Activated naive CD8-positive, alpha-beta T cell treated with anti-CD3 and anti-CD28 coated beads, Interleukin-2, amount 10 ng/mL, durations not matched to agents 7 days and 5 days (primary cell): ENCODE measurements around the gene EDRF1. TPM values are rescaled to one million over a fixed set of nuclear protein-coding genes. Genes with fewer than 3 reads are reported as not detected.
"Not testable (repeated sequence)": the region's sequence is repeated elsewhere in the genome, so short reads cannot be mapped to it uniquely, and the experiment has no call there.

Source experiments
- ATAC-seq: fragments of 150-1000 bp; cut with Tn5 transposase; one replicate; pipeline ENCODE4 v1.10.0; 2021; ENCODE audit warnings: low read depth, moderate library complexity
- POLR2A ChIA-PET: fragments of 350-600 bp; sonication (Branson Sonifier 250); formaldehyde crosslinking; loops from one replicate; lab custom pipeline; 2021; ENCODE audit warnings: antibody characterized with exemption; lab: Charles Lee
- DNase-seq: peaks from one replicate; pipeline ENCODE4 v3.0.0; 2021
- H3K27ac Mint-ChIP-seq: one replicate; pipeline ENCODE4 v1.8.0; 2022; ENCODE audit warnings: mild to moderate bottlenecking, mixed read lengths
- H3K27me3 Mint-ChIP-seq: one replicate; pipeline ENCODE4 v1.8.0; 2022; ENCODE audit warnings: mild to moderate bottlenecking, moderate library complexity, mixed read lengths
- H3K36me3 Mint-ChIP-seq: one replicate; pipeline ENCODE4 v1.8.0; 2021; ENCODE audit warnings: mild to moderate bottlenecking, mixed read lengths
- H3K4me1 Mint-ChIP-seq: one replicate; pipeline ENCODE4 v1.8.0; 2021; ENCODE audit warnings: mixed read lengths
- H3K4me3 Mint-ChIP-seq: one replicate; pipeline ENCODE4 v1.8.0; 2022; ENCODE audit warnings: mild to moderate bottlenecking, moderate library complexity, mixed read lengths
- H3K9me3 Mint-ChIP-seq: one replicate; pipeline ENCODE4 v1.8.0; 2021; ENCODE audit warnings: mixed read lengths
- total RNA-seq, 2 experiments: library from RNA; stranded (reverse); gene quantifications; one replicate each; pipeline ENCODE4 v1.2.3, GENCODE V29; 2021

EDRF1 gene
- total RNA-seq, 2 experiments from 2014 or later: 43.9 to 45.8 TPM

GRCh38 chr10:125692601-125693523, 26.6 kb upstream of the EDRF1 start:
- Mint-ChIP-seq H3K4me1 (peaks cover 4% of the 10 kb centered on the region), H3K9me3 (no peaks in the 10 kb centered on the region), H3K27ac (no peak overlapping the region), H3K36me3 (no peaks in the 10 kb centered on the region), H3K27me3 (peaks cover 4% of the 10 kb centered on the region), H3K4me3 (no peak overlapping the region)
- POLR2A ChIA-PET: no interaction called here
- no peak for ATAC-seq
- DNase-seq: no peak

- ATAC-seq: no peak
- peaks cover 4% of the 10 kb centered on the region for H3K4me1 Mint-ChIP-seq
- no peak overlapping the region for H3K4me3 Mint-ChIP-seq
- no peak overlapping the region for H3K27ac Mint-ChIP-seq
- no peaks in the 10 kb centered on the region for H3K9me3 Mint-ChIP-seq
- peaks cover 4% of the 10 kb centered on the region for H3K27me3 Mint-ChIP-seq
- H3K36me3 Mint-ChIP-seq: no peaks in the 10 kb centered on the region
- POLR2A ChIA-PET: no interaction called here
- no peak for DNase-seq
Measured at GRCh38 chr10:125693524-125693847, 26.0 kb upstream of the EDRF1 start.

- Mint-ChIP-seq H3K9me3 (no peaks in the 10 kb centered on the region), H3K4me3 (no peak overlapping the region), H3K27me3 (peaks cover 4% of the 10 kb centered on the region), H3K36me3 (no peaks in the 10 kb centered on the region), H3K27ac (no peak overlapping the region), H3K4me1 (peaks cover 4% of the 10 kb centered on the region)
- DNase-seq (no peak), ATAC-seq (no peak)
- POLR2A ChIA-PET: no interaction called here
Measured at GRCh38 chr10:125694883-125695282, 24.6 kb upstream of the EDRF1 start.

- H3K36me3 Mint-ChIP-seq, H3K4me1 Mint-ChIP-seq, H3K27me3 Mint-ChIP-seq, ATAC-seq, POLR2A ChIA-PET, H3K4me3 Mint-ChIP-seq, H3K27ac Mint-ChIP-seq, DNase-seq, H3K9me3 Mint-ChIP-seq: not testable (repeated sequence)
Measured at GRCh38 chr10:125696884-125697283, 22.6 kb upstream of the EDRF1 start.

- H3K36me3 Mint-ChIP-seq: no peaks in the 10 kb centered on the region
- H3K9me3 Mint-ChIP-seq: no peaks in the 10 kb centered on the region
Measured at GRCh38 chr10:125698481-125698998, 21.0 kb upstream of the EDRF1 start.

GRCh38 chr10:125699562-125700143, 19.9 kb upstream of the EDRF1 start:
- Mint-ChIP-seq H3K36me3 (no peaks in the 10 kb centered on the region), H3K4me3 (no peak overlapping the region), H3K27me3 (peaks cover 3% of the 10 kb centered on the region), H3K9me3 (no peaks in the 10 kb centered on the region), H3K27ac (no peak overlapping the region), H3K4me1 (no peaks in the 10 kb centered on the region)
- POLR2A ChIA-PET: no interaction called here
- ATAC-seq (no peak), DNase-seq (no peak)

More at GRCh38 chr10:125698481-125698998, 21.0 kb upstream of the EDRF1 start:
- POLR2A ChIA-PET: no interaction called here
- DNase-seq (no peak), ATAC-seq (no peak)
- Mint-ChIP-seq H3K4me1 (no peaks in the 10 kb centered on the region), H3K27ac (no peak overlapping the region), H3K4me3 (no peak overlapping the region), H3K27me3 (peaks cover 3% of the 10 kb centered on the region)

- DNase-seq: no peak
- no peaks in the 10 kb centered on the region for H3K4me1 Mint-ChIP-seq
- ATAC-seq: no peak
- no peaks in the 10 kb centered on the region for H3K9me3 Mint-ChIP-seq
- peaks cover 3% of the 10 kb centered on the region for H3K27me3 Mint-ChIP-seq
- H3K27ac Mint-ChIP-seq: no peak overlapping the region
- POLR2A ChIA-PET: no interaction called here
- no peak overlapping the region for H3K4me3 Mint-ChIP-seq
- no peaks in the 10 kb centered on the region for H3K36me3 Mint-ChIP-seq
Measured at GRCh38 chr10:125700355-125700911, 19.1 kb upstream of the EDRF1 start.

- no peaks in the 10 kb centered on the region for H3K9me3 Mint-ChIP-seq
- no peak overlapping the region for H3K4me3 Mint-ChIP-seq
- peaks cover 17% of the 10 kb centered on the region for H3K27me3 Mint-ChIP-seq
- ATAC-seq (no peak), DNase-seq (no peak)
- POLR2A ChIA-PET: no interaction called here
- no peaks in the 10 kb centered on the region for H3K4me1 Mint-ChIP-seq
- no peak overlapping the region for H3K27ac Mint-ChIP-seq
- H3K36me3 Mint-ChIP-seq: no peaks in the 10 kb centered on the region
Measured at GRCh38 chr10:125707541-125708468, 11.7 kb upstream of the EDRF1 start.

- DNase-seq (no peak), ATAC-seq (no peak)
- Mint-ChIP-seq H3K36me3 (no peaks in the 10 kb centered on the region), H3K27me3 (peaks cover 17% of the 10 kb centered on the region), H3K4me3 (no peak overlapping the region), H3K27ac (no peak overlapping the region), H3K9me3 (peaks cover under 1% of the 10 kb centered on the region), H3K4me1 (no peaks in the 10 kb centered on the region)
- POLR2A ChIA-PET: no interaction called here
Measured at GRCh38 chr10:125708971-125709503, 10.5 kb upstream of the EDRF1 start.

GRCh38 chr10:125709553-125710474, 9.7 kb upstream of the EDRF1 start:
- ATAC-seq (no peak), DNase-seq (no peak)
- no peak overlapping the region for H3K4me3 Mint-ChIP-seq
- POLR2A ChIA-PET: no interaction called here
- no peaks in the 10 kb centered on the region for H3K4me1 Mint-ChIP-seq
- no peak overlapping the region for H3K27ac Mint-ChIP-seq
- H3K27me3 Mint-ChIP-seq: peaks cover 17% of the 10 kb centered on the region
- H3K9me3 Mint-ChIP-seq: peaks cover 2% of the 10 kb centered on the region
- no peaks in the 10 kb centered on the region for H3K36me3 Mint-ChIP-seq

GRCh38 chr10:125711110-125711750, 8.3 kb upstream of the EDRF1 start:
- Mint-ChIP-seq H3K4me1 (no peaks in the 10 kb centered on the region), H3K9me3 (peaks cover 3% of the 10 kb centered on the region), H3K4me3 (no peak overlapping the region), H3K27me3 (peaks cover 16% of the 10 kb centered on the region), H3K27ac (no peak overlapping the region), H3K36me3 (no peaks in the 10 kb centered on the region)
- POLR2A ChIA-PET: no interaction called here
- ATAC-seq (no peak), DNase-seq (no peak)

- DNase-seq, H3K4me3 Mint-ChIP-seq, H3K27ac Mint-ChIP-seq, ATAC-seq, H3K9me3 Mint-ChIP-seq, POLR2A ChIA-PET, H3K27me3 Mint-ChIP-seq, H3K4me1 Mint-ChIP-seq, H3K36me3 Mint-ChIP-seq: not testable (repeated sequence)
Measured at GRCh38 chr10:125714728-125715127, 4.8 kb upstream of the EDRF1 start.
